A673 (cell line): ENCODE data around the gene RNU7-1. TPM values are rescaled to one million over a fixed set of nuclear protein-coding genes. Genes with fewer than 3 reads are reported as not detected.

Source experiments
- BruUV-seq: library from RNA; stranded (reverse); fragments of 400-500 nt; replicated peaks from 2 replicates; lab custom pipeline; 2021; lab: Mats Ljungman, UMichigan
- CTCF ChIA-PET: fragments of 300-600 bp; sonication (Branson Sonifier 250); formaldehyde crosslinking; loops from one replicate; lab custom pipeline; 2022; ENCODE audit warnings: antibody characterized with exemption; lab: Charles Lee
- POLR2A ChIA-PET: fragments of 300-600 bp; sonication (Branson Sonifier 250); formaldehyde crosslinking; loops from one replicate; lab custom pipeline; 2022; ENCODE audit warnings: antibody characterized with exemption; ENCODE audit not compliant: low non-redundant PET; lab: Charles Lee
- DNase-seq: peaks from one replicate; pipeline ENCODE4 v3.0.0-alpha.2; 2015; ENCODE audit warnings: low spot score
- H3K27ac ChIP-seq: fragments of 200-600 bp; sonication (generic); 2 replicates; pipeline ENCODE4 v1.5.1; 2016; ENCODE audit warnings: mixed run types, low read depth, mild to moderate bottlenecking, mixed read lengths, antibody characterized with exemption, low read length; ENCODE audit not compliant: poor library complexity, severe bottlenecking
- H3K27me3 ChIP-seq: fragments of 200-600 bp; sonication (generic); replicated peaks from 2 replicates; pipeline ENCODE4 v1.6.1; 2017; ENCODE audit warnings: mixed run types, low read depth, mild to moderate bottlenecking, mixed read lengths, antibody characterized with exemption, low read length; ENCODE audit not compliant: insufficient read depth, poor library complexity
- H3K36me3 ChIP-seq: fragments of 200-600 bp; sonication (generic); 2 replicates; pipeline ENCODE4 v1.6.1; 2016; ENCODE audit warnings: mixed run types, mild to moderate bottlenecking, mixed read lengths, antibody characterized with exemption, low read length; ENCODE audit not compliant: insufficient read depth, poor library complexity, severe bottlenecking
- H3K4me1 ChIP-seq: fragments of 200-600 bp; sonication (generic); 2 replicates; pipeline ENCODE4 v1.6.1; 2017; ENCODE audit warnings: mixed run types, mild to moderate bottlenecking, mixed read lengths, antibody characterized with exemption, low read length; ENCODE audit not compliant: insufficient read depth, poor library complexity, severe bottlenecking
- H3K4me3 ChIP-seq: fragments of 200-600 bp; sonication (generic); 2 replicates; pipeline ENCODE4 v1.5.1; 2016; ENCODE audit warnings: low read depth, mixed run types, mild to moderate bottlenecking, mixed read lengths, low read length; ENCODE audit not compliant: poor library complexity, severe bottlenecking
- H3K9me3 ChIP-seq: fragments of 200-600 bp; sonication (generic); 2 replicates; pipeline ENCODE4 v1.6.1; 2016; ENCODE audit warnings: mixed run types, low read depth, mild to moderate bottlenecking, mixed read lengths, antibody characterized with exemption, low read length; ENCODE audit not compliant: poor library complexity, severe bottlenecking
- CTCF ChIP-seq: fragments of 300-800, 200-600 bp; sonication (generic); conservative IDR thresholded peaks from 2 replicates; pipeline ENCODE4 v1.5.1; 2017; ENCODE audit warnings: low read depth, mild to moderate bottlenecking, antibody characterized with exemption, low read length, moderate library complexity, mixed read lengths
- EZH2 ChIP-seq: fragments of 200-600 bp; sonication (generic); IDR thresholded peaks from 2 replicates; pipeline ENCODE4 v1.6.1; 2017; ENCODE audit warnings: borderline replicate concordance, low read depth, mild to moderate bottlenecking, mixed read lengths, antibody characterized with exemption, low read length; ENCODE audit not compliant: poor library complexity, severe bottlenecking
- intact Hi-C: fragments of 100-400 bp; cut with micrococcal nuclease; formaldehyde crosslinking; loops from one replicate; pipeline ENCODE4 v1.10.0; 2022; ENCODE audit not compliant: unreplicated experiment
- total RNA-seq: library from RNA; stranded (reverse); gene quantifications from 2 replicates; pipeline ENCODE4 v1.2.3, GENCODE V29; 2021

The RNU7-1 gene
- total RNA-seq, 1 experiment from 2014 or later = not detected

- H3K27ac ChIP-seq = peak overlapping the region; percentile 99
- peaks cover 22% of the 10 kb centered on the region for H3K36me3 ChIP-seq
- ChIA-PET POLR2A (interaction anchor here (0.6 to 2.0 kb wide), 10 partner anchors 11 to 245 kb away, joined by 3 to 19 read pairs (median 6); partner anchors contain the start of genes PEX5 and USP5), CTCF (interaction anchor here (0.7 to 3.2 kb wide), 10 partner anchors 17 to 171 kb away, joined by 3 to 20 read pairs (median 4); partner anchors contain the start of genes C1RL and LPCAT3)
- peaks cover 18% of the 10 kb centered on the region for H3K4me1 ChIP-seq
- H3K4me3 ChIP-seq = peak overlapping the region; percentile 64
- BruUV-seq = no TSS peak
- H3K27me3 ChIP-seq = no peaks in the 10 kb centered on the region
- intact Hi-C loops = loop anchor here (1.0 kb wide), 3 partner anchors 18 to 165 kb away; partner anchors contain the start of genes C1R and C1RL
- peak; percentile 97 for DNase-seq
- no peaks in the 10 kb centered on the region for H3K9me3 ChIP-seq
- peak; percentile 92 for TF ChIP-seq CTCF
- no peak for TF ChIP-seq EZH2
These were observed 968 bp downstream of the RNU7-1 start for GRCh38 chr12:6944381-6945186.

- Histone ChIP-seq H3K4me3 (no peak overlapping the region), H3K27me3 (no peaks in the 10 kb centered on the region), H3K36me3 (peaks cover 17% of the 10 kb centered on the region), H3K27ac (peak overlapping the region; percentile 99), H3K4me1 (peaks cover 18% of the 10 kb centered on the region), H3K9me3 (no peaks in the 10 kb centered on the region)
- ChIA-PET CTCF (interaction anchor here (1.0 to 1.8 kb wide), 2 partner anchors 16 to 168 kb away, joined by 4 to 9 read pairs; no protein-coding TSS in a partner anchor), POLR2A (no interaction called here)
- no peak for TF ChIP-seq CTCF
- no peak for TF ChIP-seq EZH2
- BruUV-seq = no TSS peak
- intact Hi-C loops = no loop called here
- DNase-seq = no peak
These were observed 2.0 kb downstream of the RNU7-1 start for GRCh38 chr12:6945613-6946012.

GRCh38 chr12:6946033-6946919 lies 2.7 kb downstream of the RNU7-1 start:
- intact Hi-C loops = no loop called here
- CTCF ChIA-PET = no interaction called here
- Histone ChIP-seq H3K4me3 (no peak overlapping the region), H3K27me3 (no peaks in the 10 kb centered on the region), H3K36me3 (peaks cover 13% of the 10 kb centered on the region), H3K4me1 (peaks cover 18% of the 10 kb centered on the region), H3K9me3 (no peaks in the 10 kb centered on the region), H3K27ac (no peak overlapping the region)
- POLR2A ChIA-PET = interaction anchor here (0.8 kb wide), 1 partner anchor 13 kb away, joined by 3 read pairs; no protein-coding TSS in a partner anchor
- TF ChIP-seq CTCF = no peak
- no peak for TF ChIP-seq EZH2
- DNase-seq = no peak
- BruUV-seq = no TSS peak
